Chondrocyte (in vitro differentiated cells): ENCODE measurements around the gene CACNA1C. TPM values are rescaled to one million over a fixed set of nuclear protein-coding genes. Genes with fewer than 3 reads are reported as not detected.
"Not testable (repeated sequence)": the region's sequence is repeated elsewhere in the genome, so short reads cannot be mapped to it uniquely, and the experiment has no call there.

Experiments used
- DNase-seq: peaks from one replicate; pipeline ENCODE4 v3.0.0; 2021; ENCODE audit warnings: mixed read lengths, low spot score
- H3K27ac Mint-ChIP-seq: one replicate; pipeline ENCODE4 v1.8.0; 2021; ENCODE audit warnings: mild to moderate bottlenecking, moderate library complexity, mixed read lengths; ENCODE audit not compliant: unreplicated experiment
- H3K27me3 Mint-ChIP-seq: 2 replicates; pipeline ENCODE4 v1.8.0; 2021; ENCODE audit warnings: low read depth, mixed read lengths
- H3K36me3 Mint-ChIP-seq: 2 replicates; pipeline ENCODE4 v1.8.0; 2021; ENCODE audit warnings: low read depth, mixed read lengths
- H3K4me1 Mint-ChIP-seq: 2 replicates; pipeline ENCODE4 v1.8.0; 2021; ENCODE audit warnings: low read depth, mild to moderate bottlenecking, mixed read lengths
- H3K4me3 Mint-ChIP-seq: one replicate; pipeline ENCODE4 v1.8.0; 2021; ENCODE audit warnings: mild to moderate bottlenecking, moderate library complexity, mixed read lengths; ENCODE audit not compliant: unreplicated experiment
- H3K9me3 Mint-ChIP-seq: 2 replicates; pipeline ENCODE4 v1.8.0; 2021; ENCODE audit warnings: low read depth, mixed read lengths
- CTCF ChIP-seq: fragments of 200-600 bp; sonication (generic); IDR thresholded peaks from 2 replicates; pipeline ENCODE4 v1.5.0; 2021; ENCODE audit warnings: antibody characterized with exemption, mild to moderate bottlenecking, moderate library complexity
- total RNA-seq: library from RNA; stranded (reverse); gene quantifications from 3 replicates; pipeline ENCODE4 v1.2.1, GENCODE V29; 2021

Gene CACNA1C
- total RNA-seq, 1 donor from 2014 or later: 27.0 TPM

GRCh38 chr12:2681450-2682205, 628.8 kb downstream of the CACNA1C start:
- H3K4me3 Mint-ChIP-seq: no peak overlapping the region
- H3K27me3 Mint-ChIP-seq: no peaks in the 10 kb centered on the region
- DNase-seq: no peak
- no peak overlapping the region for H3K27ac Mint-ChIP-seq
- H3K4me1 Mint-ChIP-seq: no peaks in the 10 kb centered on the region
- H3K9me3 Mint-ChIP-seq: no peaks in the 10 kb centered on the region
- peaks cover 27% of the 10 kb centered on the region for H3K36me3 Mint-ChIP-seq
- TF ChIP-seq CTCF: no peak

- Mint-ChIP-seq H3K36me3 (peaks cover 30% of the 10 kb centered on the region), H3K9me3 (no peaks in the 10 kb centered on the region), H3K27me3 (no peaks in the 10 kb centered on the region), H3K4me3 (no peak overlapping the region), H3K4me1 (no peaks in the 10 kb centered on the region), H3K27ac (peak overlapping the region; percentile 46)
- TF ChIP-seq CTCF: peak; percentile 75
- DNase-seq: no peak
Observed at GRCh38 chr12:2682296-2683251, 629.8 kb downstream of the CACNA1C start.

- Mint-ChIP-seq H3K9me3 (no peaks in the 10 kb centered on the region), H3K4me3 (no peak overlapping the region)
Observed at GRCh38 chr12:2683283-2684025, 630.7 kb downstream of the CACNA1C start.

GRCh38 chr12:2684026-2684325, 631.2 kb downstream of the CACNA1C start:
- H3K27me3 Mint-ChIP-seq, H3K9me3 Mint-ChIP-seq, H3K4me3 Mint-ChIP-seq, H3K27ac Mint-ChIP-seq, H3K4me1 Mint-ChIP-seq, DNase-seq: not testable (repeated sequence)
- H3K36me3 Mint-ChIP-seq: peaks cover 36% of the 10 kb centered on the region

More at GRCh38 chr12:2683283-2684025, 630.7 kb downstream of the CACNA1C start:
- peaks cover 35% of the 10 kb centered on the region for H3K36me3 Mint-ChIP-seq
- no peaks in the 10 kb centered on the region for H3K4me1 Mint-ChIP-seq
- H3K27ac Mint-ChIP-seq: no peak overlapping the region
- TF ChIP-seq CTCF: no peak
- H3K27me3 Mint-ChIP-seq: no peaks in the 10 kb centered on the region
- no peak for DNase-seq

- H3K9me3 Mint-ChIP-seq, H3K27me3 Mint-ChIP-seq, DNase-seq, H3K4me3 Mint-ChIP-seq, H3K4me1 Mint-ChIP-seq, H3K27ac Mint-ChIP-seq: not testable (repeated sequence)
- H3K36me3 Mint-ChIP-seq: peaks cover 43% of the 10 kb centered on the region
Observed at GRCh38 chr12:2685620-2686279, 633.0 kb downstream of the CACNA1C start.
